Cardiac septum (tissue), 1 donor: ENCODE data around the gene SNX27. TPM values are rescaled to one million over a fixed set of nuclear protein-coding genes. Genes with fewer than 3 reads are reported as not detected.

Experiments
- DNase-seq: peaks from one replicate; pipeline ENCODE4 v3.0.0-alpha.2; 2020; ENCODE audit warnings: low spot score
- intact Hi-C: fragments of 100-400 bp; cut with DNase I; formaldehyde crosslinking; loops from one replicate; pipeline ENCODE4 v1.14.0; 2022
- total RNA-seq: library from RNA; stranded (reverse); fragmentation: NEBNext Ultra II Directional; extraction: Animal tissue kit (Norgen Biotek cat#: 25700); gene quantifications from one replicate; pipeline ENCODE4 v1.2.1, GENCODE V29; 2021
- donor health status: DM: no; HTN: no; CAD: no.

Gene SNX27
- total RNA-seq, 1 donor from 2014 or later = 33.5 TPM

- no peak for DNase-seq
- intact Hi-C loops = no loop called here
These were observed 74.7 kb downstream of the SNX27 start for GRCh38 chr1:151686561-151686960.

- no peak for DNase-seq
- intact Hi-C loops = no loop called here
These were observed 77.6 kb downstream of the SNX27 start for GRCh38 chr1:151689494-151689893.

- DNase-seq = no peak
These were observed 80.4 kb downstream of the SNX27 start for GRCh38 chr1:151692226-151692625.

DNA sequence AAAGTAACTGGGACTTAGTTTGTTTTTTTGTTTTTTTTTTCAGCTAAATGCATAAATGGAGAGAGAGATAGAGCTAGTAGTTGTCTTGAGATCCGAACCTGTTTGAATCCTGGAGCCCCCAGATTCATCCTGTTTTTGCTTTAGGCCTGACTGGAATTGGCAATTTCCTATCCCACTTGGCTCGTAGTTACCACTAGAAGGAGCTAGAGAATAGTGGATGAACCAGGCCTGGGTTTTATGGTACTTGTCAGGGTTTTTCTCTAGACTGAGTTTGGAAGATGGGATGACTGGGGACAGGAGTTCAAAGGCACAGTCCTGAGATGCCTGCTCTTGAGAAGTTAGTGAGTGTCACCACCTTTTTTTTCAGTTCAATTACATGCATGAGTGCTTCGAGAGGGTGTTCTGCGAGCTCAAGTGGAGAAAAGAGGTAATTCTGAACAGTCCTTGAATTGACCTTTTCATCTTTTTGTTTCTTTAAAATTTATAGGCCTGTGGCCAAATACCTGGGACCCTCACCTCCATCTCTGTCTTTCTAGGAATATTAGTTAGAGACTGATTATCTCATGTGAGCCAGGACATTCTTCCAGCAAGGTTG, 81.3 kb downstream of the SNX27 start:
- DNase-seq = no peak
- intact Hi-C loops = loop anchor here (1.0 kb wide), 1 partner anchor 42 kb away; no protein-coding TSS in a partner anchor

More at GRCh38 chr1:151692226-151692625, 80.4 kb downstream of the SNX27 start:
- intact Hi-C loops = no loop called here

DNA sequence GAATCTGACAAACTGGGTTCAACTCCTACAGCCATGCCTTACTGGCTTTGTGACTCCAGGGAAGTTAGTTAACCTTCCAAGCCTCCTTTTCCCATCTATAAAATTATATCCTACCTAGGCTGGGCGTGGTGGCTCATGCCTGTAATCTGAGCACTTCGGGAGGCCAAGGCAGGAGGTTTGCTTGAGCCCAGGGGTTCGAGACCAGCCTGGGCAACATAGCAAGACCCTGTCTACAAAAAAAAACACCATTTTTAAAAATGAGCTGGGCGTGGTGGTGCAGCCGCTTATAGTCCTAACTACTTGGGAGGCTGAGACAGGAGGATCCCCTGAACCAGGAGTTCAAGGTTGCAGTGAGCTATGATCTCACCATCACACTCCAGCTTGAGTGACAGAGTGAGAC, 89.7 kb downstream of the SNX27 start:
- DNase-seq = peak; percentile 9
- intact Hi-C loops = no loop called here

- peak; percentile 15 for DNase-seq
- intact Hi-C loops = no loop called here
These were observed 91.1 kb downstream of the SNX27 start for GRCh38 chr1:151702936-151703335.

DNA sequence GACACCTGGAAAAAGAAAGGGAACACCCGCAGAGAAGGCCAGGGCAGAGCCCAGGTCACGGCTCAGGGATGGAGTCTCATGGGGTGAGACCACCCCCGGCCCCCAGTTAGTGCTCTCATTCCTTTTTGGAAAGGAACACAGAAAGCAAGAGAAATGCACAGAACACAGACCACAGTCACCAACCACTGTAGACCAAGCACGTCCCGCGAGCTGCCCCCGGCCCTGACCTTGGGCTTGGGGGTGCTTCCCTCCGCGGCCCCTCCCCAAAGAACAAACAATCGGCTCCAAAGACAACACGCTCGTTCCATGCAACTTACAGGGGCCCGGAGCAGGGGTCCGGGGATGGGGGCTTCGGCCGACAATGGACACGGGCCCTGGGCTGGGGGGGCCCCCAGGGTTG, 92.0 kb downstream of the SNX27 start:
- peak; percentile 50 for DNase-seq

DNA sequence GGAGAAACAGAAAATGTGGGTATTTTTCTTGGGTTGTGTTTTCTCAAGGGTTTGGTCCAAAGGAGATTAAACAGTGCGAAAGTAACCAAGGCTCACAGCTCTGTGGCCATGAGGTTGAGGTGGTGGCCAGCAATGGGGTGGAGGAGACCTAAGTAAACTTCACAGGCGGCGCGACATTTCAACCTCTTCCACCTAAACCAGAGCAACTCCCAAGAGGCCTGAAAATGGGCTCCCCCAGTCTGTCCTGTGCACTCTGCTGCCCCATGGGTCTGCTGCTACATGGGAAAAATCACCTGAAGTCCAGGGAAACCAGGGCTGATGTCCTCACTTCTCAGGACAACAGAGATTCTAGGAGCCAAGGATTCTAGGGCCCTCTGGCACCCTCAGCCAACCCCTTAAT, 92.4 kb downstream of the SNX27 start:
- peak; percentile 36 for DNase-seq
- intact Hi-C loops = no loop called here

More for the DNA sequence above, 92.0 kb downstream of the SNX27 start:
- intact Hi-C loops = no loop called here

DNA sequence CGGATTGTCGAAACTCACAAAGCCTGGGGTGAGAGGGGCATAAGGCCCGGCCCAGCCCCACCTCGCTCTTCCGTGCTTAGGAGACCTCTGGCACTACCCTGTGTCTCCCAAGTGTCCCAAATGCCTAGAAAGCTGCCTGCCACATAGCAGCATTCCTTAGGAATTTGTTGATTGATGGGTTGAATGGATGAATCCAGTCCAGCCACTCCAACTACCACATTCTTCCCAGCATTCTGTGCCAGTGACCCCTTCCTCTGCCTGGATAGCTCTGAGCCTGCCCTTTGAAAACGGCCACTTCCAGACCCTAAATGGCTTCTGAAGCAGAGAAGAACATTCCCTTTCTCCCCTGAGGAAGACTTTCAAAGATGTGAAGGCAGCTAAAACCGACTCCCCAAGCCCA, 93.3 kb downstream of the SNX27 start:
- peak; percentile 55 for DNase-seq

DNA sequence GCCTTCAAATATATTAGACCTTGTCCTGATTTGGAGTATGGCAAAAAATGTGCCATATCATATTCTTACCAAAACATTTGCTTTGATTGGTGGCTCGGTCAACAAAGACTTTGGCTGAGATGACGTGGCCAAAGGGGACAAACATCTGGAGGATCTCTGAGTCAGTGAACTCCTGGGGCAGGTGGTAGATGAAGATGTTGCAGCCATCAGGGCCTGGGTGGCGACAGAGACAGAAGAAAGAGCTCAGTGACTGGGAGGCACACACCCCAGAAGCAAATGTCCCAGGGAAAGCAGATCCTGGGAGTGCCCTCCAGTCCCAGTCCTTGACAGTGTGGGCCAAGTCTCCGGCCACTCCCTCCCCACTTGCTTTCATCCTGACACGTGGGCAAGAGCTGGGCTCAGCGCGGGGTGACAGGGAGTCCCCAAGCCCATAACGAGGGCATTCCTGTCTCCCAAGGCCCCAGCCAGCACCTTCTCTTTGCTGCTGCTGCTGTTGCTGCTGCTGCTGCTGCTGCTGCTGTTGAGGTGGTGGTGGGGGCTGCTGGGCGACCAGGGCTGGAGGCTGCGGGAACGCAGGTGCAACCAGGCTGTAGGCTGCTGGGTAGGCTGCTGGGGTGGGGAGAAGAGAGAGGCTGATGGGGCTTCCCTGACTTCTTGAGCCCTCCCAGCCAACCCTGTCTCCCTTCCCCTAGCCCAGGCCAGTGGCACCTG, 94.1 kb downstream of the SNX27 start:
- peak; percentile 24 for DNase-seq
- intact Hi-C loops = no loop called here

More for the DNA sequence above, 93.3 kb downstream of the SNX27 start:
- intact Hi-C loops = no loop called here

DNA sequence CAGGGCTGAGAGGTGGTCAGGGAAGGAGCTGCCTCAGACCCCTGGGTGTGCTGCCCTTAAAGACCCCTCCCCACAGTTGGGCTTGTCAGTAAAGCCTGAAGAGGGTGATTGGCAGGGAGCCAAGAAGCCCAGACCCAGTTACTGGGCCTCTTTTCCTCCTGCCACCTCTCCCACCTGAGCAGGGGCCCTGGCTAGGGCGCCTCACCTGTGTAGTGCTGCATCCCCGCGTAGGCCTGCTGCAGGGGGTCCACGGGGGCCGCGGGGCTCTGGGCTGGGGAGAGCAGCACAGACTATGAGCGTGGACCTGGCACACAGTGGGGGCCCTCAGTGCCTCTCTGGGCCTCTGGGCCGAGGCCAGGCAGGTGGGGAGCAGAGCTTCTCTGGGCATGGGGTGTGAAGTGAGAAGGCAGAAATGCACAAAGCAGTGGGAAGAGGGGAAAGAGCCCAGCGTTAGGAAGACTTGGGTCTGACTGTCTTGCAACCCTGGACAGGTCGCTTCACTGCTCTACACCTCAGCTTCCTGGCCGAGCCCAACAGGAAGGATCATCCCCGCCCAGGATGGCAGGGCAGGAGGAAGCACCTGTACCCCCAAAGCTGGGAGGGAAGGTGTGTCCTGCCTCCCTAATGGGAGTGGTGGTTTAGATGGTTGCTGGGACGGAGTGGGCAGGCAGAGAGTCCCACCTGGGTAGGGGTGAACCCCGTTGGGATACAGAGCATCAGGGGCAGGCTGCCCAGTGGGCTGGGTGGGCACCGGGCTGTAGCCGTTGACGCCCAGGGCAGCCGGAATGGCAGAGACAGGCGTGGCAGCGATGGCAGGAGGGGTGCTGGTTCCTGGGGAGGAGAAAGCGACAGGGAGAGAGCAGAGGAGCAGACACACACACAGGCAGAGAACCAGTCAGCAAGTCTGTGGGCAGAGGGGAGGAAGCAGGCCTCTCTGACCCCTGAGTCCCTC, 94.9 kb downstream of the SNX27 start:
- intact Hi-C loops = no loop called here
- peak; percentile 58 for DNase-seq

GRCh38 chr1:151707541-151708065, 95.8 kb downstream of the SNX27 start:
- peak; percentile 63 for DNase-seq
- intact Hi-C loops = no loop called here

- peak; percentile 50 for DNase-seq
- intact Hi-C loops = no loop called here
These were observed 97.0 kb downstream of the SNX27 start for GRCh38 chr1:151708891-151709290.

- peak; percentile 64 for DNase-seq
- intact Hi-C loops = no loop called here
These were observed 98.5 kb downstream of the SNX27 start for GRCh38 chr1:151710187-151710840.

DNA sequence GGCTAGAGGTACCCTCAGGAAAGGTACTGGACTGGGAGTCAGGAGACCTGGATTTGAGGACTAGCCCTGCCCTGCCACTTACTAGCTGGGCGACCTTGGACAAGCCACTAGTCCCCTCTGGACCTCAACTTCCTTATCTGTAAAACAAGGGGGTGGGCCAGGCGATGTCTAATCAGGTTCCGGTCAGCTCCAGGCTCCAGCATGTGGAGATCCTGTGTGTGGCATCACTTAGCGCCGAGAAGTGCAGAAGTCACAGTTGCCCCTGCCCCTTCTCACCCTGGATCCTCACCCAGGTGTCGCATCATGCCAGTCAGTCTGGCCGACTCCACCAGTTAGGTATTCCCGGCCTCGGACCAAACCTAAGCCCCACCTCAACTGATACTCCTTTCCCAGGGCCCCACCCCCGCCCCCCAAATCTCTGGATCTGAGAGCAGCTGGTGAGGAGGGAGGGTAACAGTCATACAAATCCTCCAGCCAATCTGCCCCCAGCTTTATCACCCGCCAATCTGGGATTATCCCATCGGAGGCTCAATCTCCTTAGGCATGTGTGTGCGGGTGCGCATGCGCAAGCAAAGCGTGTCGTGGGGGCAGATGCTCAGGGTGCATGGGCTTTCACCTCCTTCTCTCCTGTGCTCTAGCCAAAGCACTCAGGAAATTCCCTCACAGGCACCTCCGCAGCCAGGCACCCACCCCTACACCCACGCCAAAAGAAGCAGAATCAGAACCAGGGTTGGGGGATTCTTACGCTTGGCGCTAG, 99.4 kb downstream of the SNX27 start:
- peak; percentile 60 for DNase-seq
- intact Hi-C loops = no loop called here

- peak; percentile 39 for DNase-seq
- intact Hi-C loops = no loop called here
These were observed 100.1 kb downstream of the SNX27 start for GRCh38 chr1:151711951-151712350.

- peak; percentile 24 for DNase-seq
- intact Hi-C loops = no loop called here
These were observed 101.2 kb downstream of the SNX27 start for GRCh38 chr1:151713044-151713443.

GRCh38 chr1:151713874-151714273, 102.0 kb downstream of the SNX27 start:
- DNase-seq = peak; percentile 67
- intact Hi-C loops = no loop called here
